Testis (tissue), 3 donors: ENCODE data around the gene TMSB15C. TPM values are rescaled to one million over a fixed set of nuclear protein-coding genes. Genes with fewer than 3 reads are reported as not detected.
A peak's percentile ranks its signal among the peaks of the same experiment; 100 is the strongest.
"Not testable (repeated sequence)": the region's sequence is repeated elsewhere in the genome, so short reads cannot be mapped to it uniquely, and the experiment has no call there.

ENCODE experiments used
- DNase-seq: peaks from one replicate; pipeline ENCODE4 v3.0.0-alpha.2; 2019
- H3K27ac ChIP-seq, 2 donors: fragments of 200-600 bp; sonication (generic); one replicate each; pipeline ENCODE4 v1.5.1; 2019
- H3K27me3 ChIP-seq: fragments of 200-600 bp; sonication (generic); one replicate; pipeline ENCODE4 v1.5.1; 2019
- H3K36me3 ChIP-seq: fragments of 200-600 bp; sonication (generic); one replicate; pipeline ENCODE4 v1.5.1; 2017; ENCODE audit warnings: low read depth; ENCODE audit errors: missing control alignments
- H3K4me1 ChIP-seq: fragments of 200-600 bp; sonication (generic); one replicate; pipeline ENCODE4 v1.5.1; 2019
- H3K4me3 ChIP-seq, 2 donors: fragments of 200-600 bp; sonication (generic); one replicate each; pipeline ENCODE4 v1.5.1; 2017 to 2019
- H3K9me3 ChIP-seq: fragments of 200-600 bp; sonication (generic); one replicate; pipeline ENCODE4 v1.5.1; 2017
- CTCF ChIP-seq, 3 experiments: fragments of 450-650 bp in 2 of 3; fragments of 200-600 bp in 1 of 3; sonication (generic) in 1 of 3; IDR thresholded peaks; one replicate each; pipeline ENCODE4 v1.5.1; 2016 to 2019; ENCODE audit warnings: antibody characterized with exemption in 3 of 3, mild to moderate bottlenecking in 2 of 3, moderate library complexity in 1 of 3
- POLR2A ChIP-seq: fragments of 450-650 bp; IDR thresholded peaks from one replicate; pipeline ENCODE4 v1.6.1; 2017; ENCODE audit warnings: antibody characterized with exemption, mild to moderate bottlenecking, moderate library complexity
- WGBS, 2 donors: methylation state at CpG; one replicate each; pipeline ENCODE4 v1.1.5; 2018; 5-methylcytosine and 5-hydroxymethylcytosine counted together
- intact Hi-C: fragments of 100-400 bp; cut with DNase I; formaldehyde crosslinking; loops from one replicate; pipeline ENCODE4 v1.15.1; 2023; ENCODE audit warnings: low total_unique reads
- polyA plus RNA-seq: library from polyadenylated mRNA; stranded (reverse); fragments of 350-450 nt; fragmentation: Illumina TruSeq; extraction: RNeasy Lipid Tissue Mini Kit (QIAGEN cat#74804); gene quantifications from one replicate; pipeline ENCODE4 v1.2.3, GENCODE V29; 2014; ENCODE audit warnings: low read depth, low replicate concordance; ENCODE audit not compliant: insufficient read depth
- total RNA-seq, 2 donors: library from RNA; depleted of rRNA; stranded (reverse); fragments of >200 nt; gene quantifications; one replicate each; pipeline ENCODE4 v1.2.3, GENCODE V29; 2016

TMSB15C gene
- total and polyA plus RNA-seq, 3 donors from 2014 or later = 1.5 to 3.4 (median 2.7) TPM

GRCh38 chrX:104112326-104112951, 36.4 kb upstream of the TMSB15C start, which contains the start of gene ZCCHC18:
TSS of gene ZCCHC18 (plus strand) at chrX:104112523. CDS start at chrX:104114112, 1,589 bp downstream.
- 0% methylated on average over 3 to 40 of the region's 67 CpGs for WGBS, 2 donors
- Histone ChIP-seq H3K4me1 (peaks cover 3% of the 10 kb centered on the region), H3K9me3 (no peaks in the 10 kb centered on the region), H3K4me3 (peak within 1 kb of the TSS; percentile 54 to 69), H3K36me3 (no peaks in the 10 kb centered on the region), H3K27ac (peak within 1 kb of the TSS; percentile 68 to 73), H3K27me3 (no peaks in the 10 kb centered on the region)
- peak; percentile 67 for DNase-seq
- intact Hi-C loops = no loop called here
- TF ChIP-seq CTCF (IDR thresholded peaks at IDR 0.05) (no peak), POLR2A (no peak)

GRCh38 chrX:104110491-104111240, 34.6 kb upstream of the TMSB15C start:
- intact Hi-C loops, H3K27me3 ChIP-seq, H3K9me3 ChIP-seq, H3K27ac ChIP-seq, H3K4me1 ChIP-seq, DNase-seq, H3K4me3 ChIP-seq, H3K36me3 ChIP-seq: not testable (repeated sequence)
- WGBS, 2 donors = 70 to 80% methylated on average over 1 to 6 of the region's 6 CpGs

- 100% methylated on average over 1 of the region's 1 CpG for WGBS, 2 donors
- no peak overlapping the region for H3K27ac ChIP-seq
- TF ChIP-seq CTCF (IDR thresholded peaks at IDR 0.05) = no peak
- no peak for TF ChIP-seq POLR2A
Measured at GRCh38 chrX:104108955-104109354, 32.9 kb upstream of the TMSB15C start.

GRCh38 chrX:104105330-104106262, 29.6 kb upstream of the TMSB15C start:
- intact Hi-C loops = no loop called here
- DNase-seq = no peak

More at GRCh38 chrX:104108955-104109354, 32.9 kb upstream of the TMSB15C start:
- Histone ChIP-seq H3K9me3 (no peaks in the 10 kb centered on the region), H3K4me3 (no peak overlapping the region), H3K4me1 (peaks cover 3% of the 10 kb centered on the region), H3K36me3 (no peaks in the 10 kb centered on the region), H3K27me3 (no peaks in the 10 kb centered on the region)
- intact Hi-C loops = no loop called here
- DNase-seq = no peak

More at GRCh38 chrX:104105330-104106262, 29.6 kb upstream of the TMSB15C start:
- Histone ChIP-seq H3K36me3 (no peaks in the 10 kb centered on the region), H3K9me3 (no peaks in the 10 kb centered on the region), H3K4me1 (no peaks in the 10 kb centered on the region), H3K27ac (no peak overlapping the region), H3K27me3 (no peaks in the 10 kb centered on the region), H3K4me3 (no peak overlapping the region)
- no peak for TF ChIP-seq POLR2A
- TF ChIP-seq CTCF (IDR thresholded peaks at IDR 0.05) = no peak
- WGBS, 2 donors = 65 to 73% methylated on average over 11 of the region's 11 CpGs
